OCI-M2 (cell line): ENCODE results near the gene BMP4.

Experiments used
- DNase-seq: peaks from one replicate; lab custom pipeline; 2025; ENCODE audit not compliant: unreplicated experiment; lab: John Stamatoyannopoulos, UW

The BMP4 gene

GRCh38 chr14:53967606-53968005 is 11.0 kb upstream of the BMP4 start:
- no peak for DNase-seq

- DNase-seq, result no peak
Observed at GRCh38 chr14:53964249-53964648, 7.6 kb upstream of the BMP4 start.

- no peak for DNase-seq
Observed at GRCh38 chr14:53963320-53964227, 6.9 kb upstream of the BMP4 start.

- DNase-seq, result no peak
Observed at GRCh38 chr14:53962953-53963319, 6.3 kb upstream of the BMP4 start.

- DNase-seq, result no peak
Observed at GRCh38 chr14:53958628-53959027, 2.0 kb upstream of the BMP4 start.

GRCh38 chr14:53957739-53958138 is 1.1 kb upstream of the BMP4 start:
- no peak for DNase-seq

- no peak for DNase-seq
Observed at GRCh38 chr14:53955671-53956426, 776 bp downstream of the BMP4 start.

GRCh38 chr14:53955229-53955556 is 1.4 kb downstream of the BMP4 start:
- no peak for DNase-seq

GRCh38 chr14:53954551-53955228 is 1.9 kb downstream of the BMP4 start:
- DNase-seq, result no peak

GRCh38 chr14:53953828-53954550 is 2.6 kb downstream of the BMP4 start:
- DNase-seq, result no peak

- DNase-seq, result no peak
Observed at GRCh38 chr14:53953002-53953827, 3.4 kb downstream of the BMP4 start.

- DNase-seq, result no peak
Observed at GRCh38 chr14:53952533-53952932, 4.1 kb downstream of the BMP4 start.

- DNase-seq, result no peak
Observed at GRCh38 chr14:53951627-53952303, 4.9 kb downstream of the BMP4 start.

- no peak for DNase-seq
Observed at GRCh38 chr14:53951243-53951626, 5.4 kb downstream of the BMP4 start.

GRCh38 chr14:53950031-53950793 is 6.4 kb downstream of the BMP4 start:
- DNase-seq, result no peak

- no peak for DNase-seq
Observed at GRCh38 chr14:53949201-53949600, 7.4 kb downstream of the BMP4 start.

GRCh38 chr14:53948205-53948884 is 8.3 kb downstream of the BMP4 start:
- DNase-seq, result no peak

- DNase-seq, result no peak
Observed at GRCh38 chr14:53947452-53948204, 9.0 kb downstream of the BMP4 start.
